Measurements from ENCODE around the gene TTC28.

TTC28 gene

GRCh38 chr22:28358312-28358711, 321.3 kb downstream of the TTC28 start:
- no peak overlapping the region for H3K27ac ChIP-seq (ENCODE audit: low read depth, low read length)
- no peak overlapping the region for H3K4me2 ChIP-seq (ENCODE audit: low read depth, low read length, poor library complexity, severe bottlenecking)
- no peaks in the 10 kb centered on the region; the same call in 1 of the 2 replicates for H3K9me3 ChIP-seq (ENCODE audit: insufficient read depth, low read length)
- no peaks in the 10 kb centered on the region for H3K79me2 ChIP-seq (ENCODE audit: insufficient read depth, low read length)
- H3F3A ChIP-seq (ENCODE audit: insufficient read depth), result no peaks in the 10 kb centered on the region
- no peaks in the 10 kb centered on the region for H3K9me2 ChIP-seq (replicated peaks; ENCODE audit: insufficient read depth, low read length)
- no peak for TF ChIP-seq EZH2phosphoT487 (conservative IDR thresholded peaks at IDR 0.05; ENCODE audit: low read length)
- no peak for TF ChIP-seq CTCF (IDR thresholded peaks at IDR 0.05; ENCODE audit: insufficient read depth, low read length, poor library complexity, severe bottlenecking)
- H3K4me3 ChIP-seq (ENCODE audit: insufficient read depth, low read length, poor library complexity, severe bottlenecking), result no peak overlapping the region
- no peaks in the 10 kb centered on the region for H3K36me3 ChIP-seq (ENCODE audit: low read length)
- H4K20me1 ChIP-seq (ENCODE audit: low read depth, low read length), result no peaks in the 10 kb centered on the region
- H3K27me3 ChIP-seq (ENCODE audit: low read length), result no peaks in the 10 kb centered on the region
- no peak overlapping the region for H2AFZ ChIP-seq (ENCODE audit: low read depth, low read length, severe bottlenecking)
- no peak overlapping the region for H3K9ac ChIP-seq (ENCODE audit: low read length)

- no peak overlapping the region for H2AFZ ChIP-seq (ENCODE audit: low read depth, low read length, severe bottlenecking)
- H3K27me3 ChIP-seq (ENCODE audit: low read length), result no peaks in the 10 kb centered on the region
- H3K27ac ChIP-seq (ENCODE audit: low read depth, low read length), result no peak overlapping the region
- no peaks in the 10 kb centered on the region; the same call in 1 of the 2 replicates for H3K9me3 ChIP-seq (ENCODE audit: insufficient read depth, low read length)
- TF ChIP-seq EZH2phosphoT487 (conservative IDR thresholded peaks at IDR 0.05; ENCODE audit: low read length) (no peak), CTCF (IDR thresholded peaks at IDR 0.05; ENCODE audit: insufficient read depth, low read length, poor library complexity, severe bottlenecking) (no peak)
- no peaks in the 10 kb centered on the region for H4K20me1 ChIP-seq (ENCODE audit: low read depth, low read length)
- no peaks in the 10 kb centered on the region for H3K79me2 ChIP-seq (ENCODE audit: insufficient read depth, low read length)
- no peaks in the 10 kb centered on the region for H3K9me2 ChIP-seq (replicated peaks; ENCODE audit: insufficient read depth, low read length)
- no peak overlapping the region for H3K4me3 ChIP-seq (ENCODE audit: insufficient read depth, low read length, poor library complexity, severe bottlenecking)
- no peaks in the 10 kb centered on the region for H3F3A ChIP-seq (ENCODE audit: insufficient read depth)
- no peak overlapping the region for H3K9ac ChIP-seq (ENCODE audit: low read length)
- no peaks in the 10 kb centered on the region for H3K36me3 ChIP-seq (ENCODE audit: low read length)
- H3K4me2 ChIP-seq (ENCODE audit: low read depth, low read length, poor library complexity, severe bottlenecking), result no peak overlapping the region
These were observed 322.4 kb downstream of the TTC28 start for GRCh38 chr22:28357193-28357592.

- TF ChIP-seq EZH2phosphoT487 (conservative IDR thresholded peaks at IDR 0.05; ENCODE audit: low read length) (no peak), CTCF (IDR thresholded peaks at IDR 0.05; ENCODE audit: insufficient read depth, low read length, poor library complexity, severe bottlenecking) (no peak)
- Histone ChIP-seq H3K4me3 (ENCODE audit: insufficient read depth, low read length, poor library complexity, severe bottlenecking) (no peak overlapping the region), H3K9me3 (ENCODE audit: insufficient read depth, low read length) (no peaks in the 10 kb centered on the region), H3K9me2 (replicated peaks; ENCODE audit: insufficient read depth, low read length) (no peaks in the 10 kb centered on the region), H3K27ac (ENCODE audit: low read depth, low read length) (no peak overlapping the region), H3F3A (ENCODE audit: insufficient read depth) (no peaks in the 10 kb centered on the region), H2AFZ (ENCODE audit: low read depth, low read length, severe bottlenecking) (no peak overlapping the region), H3K4me2 (ENCODE audit: low read depth, low read length, poor library complexity, severe bottlenecking) (no peak overlapping the region), H3K27me3 (ENCODE audit: low read length) (no peaks in the 10 kb centered on the region), H3K79me2 (ENCODE audit: insufficient read depth, low read length) (no peaks in the 10 kb centered on the region), H3K9ac (ENCODE audit: low read length) (no peak overlapping the region), H3K36me3 (ENCODE audit: low read length) (no peaks in the 10 kb centered on the region), H4K20me1 (ENCODE audit: low read depth, low read length) (no peaks in the 10 kb centered on the region)
These were observed 328.2 kb downstream of the TTC28 start for GRCh38 chr22:28351476-28351875.

Data from SU-DHL-6 (cell line).